RCC 7860 (cell line): Measurements from ENCODE around the gene RAD1.

Experiments used
- DNase-seq: peaks from one replicate; pipeline ENCODE4 v3.0.0-alpha.2; 2015; ENCODE audit warnings: low spot score
- FAIRE-seq: peaks from 2 replicates; lab custom pipeline; 2012; peaks lifted over from hg19 to GRCh38; lab: Jason Lieb, UNC

The RAD1 gene

GRCh38 chr5:34918025-34918424, 2.7 kb upstream of the RAD1 start:
- no peak for FAIRE-seq
- DNase-seq: no peak

GRCh38 chr5:34916518-34916917, 1.2 kb upstream of the RAD1 start:
- no peak for DNase-seq
- FAIRE-seq: no peak

DNA sequence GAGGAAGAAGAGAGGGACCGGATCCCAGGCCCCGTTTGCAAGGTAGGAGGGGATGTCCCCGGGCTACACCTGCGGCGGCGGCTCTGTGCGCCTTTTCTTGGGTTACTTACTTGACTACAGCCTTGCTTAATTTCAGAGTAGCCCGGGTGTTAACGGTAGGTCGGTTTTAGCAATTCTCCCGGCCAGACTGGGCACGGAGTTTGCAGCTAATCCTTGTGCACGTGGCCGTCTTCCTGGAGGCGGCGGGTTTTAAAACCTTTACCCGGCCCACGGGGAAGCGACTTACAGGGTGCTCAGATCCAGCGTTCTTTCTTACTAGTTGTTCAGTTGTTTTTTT, 520 bp upstream of the RAD1 start:
- FAIRE-seq: no peak
- no peak for DNase-seq

DNA sequence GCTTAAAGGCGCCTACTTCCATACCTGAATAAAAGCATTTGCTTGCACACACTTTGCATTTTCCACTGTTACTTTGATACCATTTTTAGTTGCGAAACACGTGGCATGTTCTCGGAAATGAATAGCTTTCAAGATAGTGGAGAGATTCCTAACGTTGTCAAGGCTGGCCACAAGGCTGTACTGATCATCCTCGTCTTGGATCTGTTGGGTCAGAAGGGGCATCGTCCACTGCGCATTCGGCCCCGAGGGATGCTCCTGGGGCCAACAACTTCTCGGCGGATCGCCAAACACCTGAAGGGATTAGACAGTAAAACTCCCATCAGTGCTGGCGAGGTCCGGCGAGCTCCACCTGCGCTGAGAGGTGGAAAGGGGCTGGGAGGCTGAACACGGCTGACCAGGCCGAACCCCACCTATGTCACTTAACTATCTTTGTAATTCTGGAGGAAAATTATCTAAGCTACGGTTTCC, 599 bp downstream of the RAD1 start:
- DNase-seq (peak; percentile 46), FAIRE-seq (no peak)

DNA sequence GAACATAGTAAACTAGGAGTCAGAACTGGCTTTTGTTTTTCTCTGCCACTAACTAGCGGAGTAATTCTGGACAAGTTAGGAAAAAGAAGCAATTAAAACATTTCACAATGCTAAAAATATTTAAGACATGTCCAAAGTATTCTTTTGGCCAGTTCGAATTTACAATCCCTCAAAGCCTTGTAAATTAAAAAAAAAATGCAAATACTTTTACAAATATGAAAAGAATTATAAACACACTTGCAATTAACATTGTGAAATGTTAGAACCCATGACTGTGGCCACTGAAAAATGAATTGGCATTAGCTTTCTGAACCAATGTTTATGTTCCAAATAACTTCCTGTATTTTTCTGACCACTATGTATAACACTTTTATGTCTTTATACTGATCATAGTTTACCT, 2.2 kb downstream of the RAD1 start:
- no peak for FAIRE-seq
- DNase-seq: no peak

GRCh38 chr5:34905564-34905963, 9.7 kb downstream of the RAD1 start:
- FAIRE-seq (peak; percentile 78), DNase-seq (no peak)

- DNase-seq (no peak), FAIRE-seq (no peak)
Measured at GRCh38 chr5:34903260-34903659, 12.0 kb downstream of the RAD1 start.

- DNase-seq (no peak), FAIRE-seq (no peak)
Measured at GRCh38 chr5:34900652-34901051, 14.7 kb downstream of the RAD1 start.

DNA sequence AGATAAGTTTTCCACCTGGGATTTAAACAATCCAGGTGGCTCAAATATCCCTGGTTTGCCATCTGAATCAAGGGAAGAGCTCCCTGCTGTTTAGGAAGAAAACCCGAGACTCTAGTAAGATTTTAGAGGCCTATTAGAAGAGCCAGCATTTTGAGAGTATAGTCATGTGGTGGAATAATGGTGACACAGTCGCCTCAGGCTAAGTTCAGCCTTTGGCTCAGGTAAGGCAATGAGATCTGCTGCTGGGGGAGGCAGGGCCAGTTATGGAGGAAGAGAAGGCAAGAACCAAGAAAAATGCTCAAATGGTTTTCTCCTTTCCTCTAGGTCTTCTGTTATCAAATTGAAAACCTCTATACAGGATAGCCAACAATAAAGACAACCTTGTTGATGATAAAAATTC, 16.2 kb downstream of the RAD1 start:
- no peak for FAIRE-seq
- no peak for DNase-seq

- FAIRE-seq: peak; percentile 83
Measured at GRCh38 chr5:34898258-34898895, 16.9 kb downstream of the RAD1 start.

GRCh38 chr5:34897646-34898045, 17.7 kb downstream of the RAD1 start:
- DNase-seq: peak; percentile 3
- FAIRE-seq: no peak

More at GRCh38 chr5:34898258-34898895, 16.9 kb downstream of the RAD1 start:
- peak; percentile 73 for DNase-seq

DNA sequence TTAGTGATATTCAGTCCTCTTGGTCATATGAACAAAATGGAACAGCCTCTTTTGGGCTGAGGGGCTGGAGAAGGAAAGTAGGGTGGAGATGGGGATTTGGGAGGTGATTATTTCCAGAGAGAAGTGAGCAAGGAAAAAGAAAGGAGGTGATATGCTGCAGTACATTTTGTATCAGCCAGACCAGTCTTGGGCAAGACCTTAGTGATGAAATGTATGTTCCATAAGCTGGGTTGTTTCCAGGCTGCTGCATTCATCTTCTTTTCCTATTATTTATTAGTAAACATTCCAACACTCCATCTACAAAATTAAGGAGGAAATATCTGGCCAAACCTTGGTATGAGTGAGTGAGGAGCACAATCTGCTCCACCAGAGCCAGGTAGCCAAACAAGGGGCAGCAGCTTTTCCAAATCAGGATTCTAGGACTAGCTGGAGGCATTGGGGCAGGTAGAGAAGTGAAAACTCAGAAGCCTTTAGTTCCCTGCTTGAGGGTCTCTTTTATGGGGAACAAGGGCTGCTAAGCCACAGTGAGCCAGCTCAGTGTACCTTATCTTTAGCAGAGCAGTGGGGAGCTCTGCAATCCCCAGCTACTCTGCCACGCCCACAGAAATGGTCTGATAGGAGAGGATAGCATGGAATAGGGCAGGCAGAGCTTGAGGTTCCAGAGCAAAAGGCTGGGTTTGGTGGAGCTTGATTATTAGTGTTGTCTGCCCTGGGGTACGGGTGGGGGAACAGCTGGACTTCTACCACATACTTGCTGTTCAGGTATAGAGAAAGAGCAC, 19.5 kb downstream of the RAD1 start:
- DNase-seq: no peak
- no peak for FAIRE-seq

DNA sequence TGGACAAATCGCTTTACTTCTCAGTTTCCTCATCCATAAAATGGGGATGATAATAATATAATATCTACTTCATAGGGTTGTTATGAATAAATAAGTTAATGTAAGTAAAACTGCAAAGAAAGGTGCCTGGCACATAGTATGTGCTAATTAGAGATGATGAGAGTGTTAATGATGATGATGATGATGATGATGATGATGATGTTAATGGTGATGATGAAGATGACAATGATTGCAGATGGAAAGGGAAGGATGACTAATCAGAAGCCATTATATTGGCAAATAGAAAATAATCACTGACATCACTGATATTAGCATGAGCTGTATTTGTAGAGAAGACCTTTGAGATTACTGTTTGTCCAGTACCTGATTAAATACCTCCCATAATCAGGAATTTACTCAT, 20.6 kb downstream of the RAD1 start:
- DNase-seq (no peak), FAIRE-seq (no peak)

GRCh38 chr5:34892414-34892813, 22.9 kb downstream of the RAD1 start:
- FAIRE-seq (no peak), DNase-seq (no peak)

DNA sequence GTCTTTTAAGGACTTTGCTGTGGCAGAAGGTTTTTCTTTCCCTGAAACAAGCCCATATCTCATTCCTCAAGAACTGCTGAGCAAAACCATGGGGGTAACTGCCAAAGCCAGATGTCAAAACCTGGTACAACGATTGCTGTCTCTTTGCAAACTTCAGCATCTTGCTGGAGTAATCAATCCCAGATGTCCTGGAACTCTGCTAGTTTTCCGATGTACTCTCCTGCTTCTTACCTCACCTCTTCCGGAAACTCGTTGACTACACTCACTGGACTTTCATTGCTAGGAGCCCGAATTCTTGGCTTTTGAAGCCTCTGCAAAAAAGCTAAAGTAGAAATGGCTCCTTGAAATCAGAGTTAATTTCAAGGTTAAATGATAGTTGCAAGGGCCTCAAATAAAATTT, 23.3 kb downstream of the RAD1 start:
- DNase-seq: no peak
- no peak for FAIRE-seq

- DNase-seq (no peak), FAIRE-seq (no peak)
Measured at GRCh38 chr5:34889394-34889793, 25.9 kb downstream of the RAD1 start.

GRCh38 chr5:34886392-34887119, 28.7 kb downstream of the RAD1 start:
- DNase-seq (peak; percentile 51), FAIRE-seq (peak; percentile 84)

DNA sequence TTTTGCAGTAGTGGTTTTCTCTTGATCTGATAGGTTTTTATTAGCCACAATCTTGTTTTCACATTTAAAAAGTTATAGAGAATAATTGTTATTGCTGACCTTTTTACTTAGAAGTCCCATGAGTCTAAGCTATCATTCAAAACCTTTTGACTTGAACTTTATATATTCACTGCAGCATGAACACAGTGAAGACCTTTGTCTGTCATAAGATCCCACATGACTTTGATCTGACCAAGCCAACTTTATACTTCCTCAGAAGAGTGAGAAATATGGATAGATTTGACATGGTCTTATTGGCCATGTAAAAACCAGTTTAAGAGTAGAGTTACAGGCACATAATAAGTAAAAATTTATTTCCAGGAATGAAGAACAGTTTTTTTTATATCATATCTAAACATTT, 34.1 kb downstream of the RAD1 start:
- no peak for DNase-seq
- no peak for FAIRE-seq

GRCh38 chr5:34876275-34876674, 39.0 kb downstream of the RAD1 start:
- no peak for FAIRE-seq
- DNase-seq: no peak

DNA sequence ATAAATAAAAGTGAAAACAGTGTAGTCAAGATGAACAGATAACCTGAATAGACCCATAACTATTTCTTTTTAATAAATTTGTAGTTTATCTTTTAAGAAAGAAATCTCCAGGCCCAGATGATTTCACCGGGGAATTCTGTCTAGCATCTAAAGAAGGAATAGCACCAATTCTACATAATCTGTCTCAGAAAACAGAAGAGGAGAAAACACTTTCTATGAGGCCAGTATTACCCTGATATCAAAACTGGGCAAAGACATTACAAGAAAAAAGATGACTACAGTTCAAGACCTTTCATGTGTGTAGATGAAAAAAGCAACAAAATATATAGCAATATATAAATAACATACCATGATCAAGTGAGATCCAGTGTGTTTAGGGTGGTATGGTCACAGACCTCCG, 44.9 kb downstream of the RAD1 start:
- DNase-seq (no peak), FAIRE-seq (no peak)

DNA sequence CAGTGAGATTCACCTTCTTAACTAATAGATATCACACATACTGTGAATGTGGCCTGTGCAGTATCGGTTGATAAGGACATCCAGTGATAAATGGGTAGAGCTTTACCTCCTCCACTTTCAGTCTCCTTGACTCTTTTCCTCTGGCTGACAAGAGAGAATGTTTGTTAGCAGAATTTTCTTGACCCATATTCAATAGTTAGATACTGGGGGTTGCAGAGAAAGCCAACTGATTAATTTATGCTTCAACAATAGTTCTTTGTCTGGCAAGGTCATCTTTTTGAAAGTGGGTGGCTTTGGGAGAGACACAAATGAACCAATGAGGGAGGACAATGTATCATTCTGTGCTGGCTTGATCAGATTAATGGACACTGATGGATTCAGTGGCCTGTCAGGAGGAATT, 46.0 kb downstream of the RAD1 start:
- no peak for DNase-seq
- no peak for FAIRE-seq

GRCh38 chr5:34868791-34869190, 46.5 kb downstream of the RAD1 start:
- DNase-seq (no peak), FAIRE-seq (no peak)
